Transverse colon (tissue), 4 donors: ENCODE results near the gene GP1BB. TPM values are rescaled to one million over a fixed set of nuclear protein-coding genes. Genes with fewer than 3 reads are reported as not detected.

Source experiments
- DNase-seq: peaks from one replicate; pipeline ENCODE4 v3.0.0-alpha.2; 2019
- H3K27ac ChIP-seq, 4 donors: fragments of 200-600 bp; sonication (generic); 2 replicates each; pipeline ENCODE4 v1.5.1; 2016 to 2018; ENCODE audit warnings: inconsistent platforms in 4 of 4
- H3K27me3 ChIP-seq: fragments of 200-600 bp; sonication (generic); 2 replicates; pipeline ENCODE4 v1.5.1; 2017; ENCODE audit warnings: inconsistent platforms
- H3K36me3 ChIP-seq, 4 donors: fragments of 200-600 bp; sonication (generic); 2 replicates each; pipeline ENCODE4 v1.5.1; 2017 to 2019; ENCODE audit warnings: inconsistent platforms in 4 of 4
- H3K4me1 ChIP-seq, 4 donors: fragments of 200-600 bp; sonication (generic); 2 replicates each; pipeline ENCODE4 v1.5.1; 2017 to 2020; ENCODE audit warnings: inconsistent platforms in 4 of 4
- H3K4me3 ChIP-seq, 4 donors: fragments of 200-600 bp; sonication (generic); 1 replicate in 1 of 4; 2 replicates in 3 of 4; pipeline versions ENCODE4 v1.5.1 to v1.6.1; 2017 to 2019; ENCODE audit warnings: inconsistent platforms in 4 of 4
- H3K9me3 ChIP-seq, 2 donors: fragments of 200-600 bp; sonication (generic); 2 replicates each; pipeline ENCODE4 v1.5.1; 2017 to 2019; ENCODE audit warnings: inconsistent platforms in 2 of 2
- EP300 ChIP-seq: sonication (generic); formaldehyde crosslinking; IDR thresholded peaks from one replicate; pipeline ENCODE4 v1.6.1; 2017; ENCODE audit warnings: antibody characterized with exemption, low read depth
- POLR2A ChIP-seq: fragments of 450-650 bp; IDR thresholded peaks from one replicate; pipeline ENCODE4 v1.6.1; 2016; ENCODE audit warnings: antibody characterized with exemption, mild to moderate bottlenecking, moderate library complexity
- POLR2AphosphoS5 ChIP-seq, 3 donors: sonication (generic); formaldehyde crosslinking; IDR thresholded peaks; one replicate each; pipeline ENCODE4 v1.6.1; 2016; ENCODE audit warnings: antibody characterized with exemption in 3 of 3
- WGBS, 2 donors: methylation state at CpG; one replicate each; pipeline ENCODE4 v1.1.5; 2018; ENCODE audit warnings: low coverage in 1 of 2; 5-methylcytosine and 5-hydroxymethylcytosine counted together
- in situ Hi-C, 4 donors: fragments of 200-750 bp; cut with MboI; loops; one replicate each; pipeline versions ENCODE4 v1.15.0 to v1.15.1; 2017; ENCODE audit warnings: low sequenced_read_pairs in 3 of 4, low pct_ligation_motif_present in 1 of 4, low pct_unique_long_range_greater_than_20kb in 1 of 4
- intact Hi-C: fragments of 100-400 bp; cut with DNase I; formaldehyde crosslinking; loops from one replicate; pipeline ENCODE4 v1.15.1; 2023; ENCODE audit warnings: low total_unique reads
- total RNA-seq, 4 donors: library from RNA; depleted of rRNA; stranded (reverse); fragments of >200 nt; gene quantifications; one replicate each; pipeline ENCODE4 v1.1.0, GENCODE V29; 2016
- TF ChIP-seq, protein P1 (sequence below), 5 experiments: fragments of 200-600 bp in 3 of 5; fragments of 450-650 bp in 2 of 5; sonication (generic) in 3 of 5; IDR thresholded peaks; 1 replicate in 2 of 5; 2 replicates in 3 of 5; pipeline ENCODE4 v1.5.1; 2016 to 2017; ENCODE audit warnings: antibody characterized with exemption in 5 of 5, inconsistent platforms in 3 of 5, mild to moderate bottlenecking in 2 of 5, moderate library complexity in 1 of 5

The GP1BB gene
- 10 to 100 TPM in 1 of 4 donors, 1 to 10 TPM in 2, under 1 TPM in 1; 0.41 to 10.3 (median 1.8) TPM for total RNA-seq

DNA sequence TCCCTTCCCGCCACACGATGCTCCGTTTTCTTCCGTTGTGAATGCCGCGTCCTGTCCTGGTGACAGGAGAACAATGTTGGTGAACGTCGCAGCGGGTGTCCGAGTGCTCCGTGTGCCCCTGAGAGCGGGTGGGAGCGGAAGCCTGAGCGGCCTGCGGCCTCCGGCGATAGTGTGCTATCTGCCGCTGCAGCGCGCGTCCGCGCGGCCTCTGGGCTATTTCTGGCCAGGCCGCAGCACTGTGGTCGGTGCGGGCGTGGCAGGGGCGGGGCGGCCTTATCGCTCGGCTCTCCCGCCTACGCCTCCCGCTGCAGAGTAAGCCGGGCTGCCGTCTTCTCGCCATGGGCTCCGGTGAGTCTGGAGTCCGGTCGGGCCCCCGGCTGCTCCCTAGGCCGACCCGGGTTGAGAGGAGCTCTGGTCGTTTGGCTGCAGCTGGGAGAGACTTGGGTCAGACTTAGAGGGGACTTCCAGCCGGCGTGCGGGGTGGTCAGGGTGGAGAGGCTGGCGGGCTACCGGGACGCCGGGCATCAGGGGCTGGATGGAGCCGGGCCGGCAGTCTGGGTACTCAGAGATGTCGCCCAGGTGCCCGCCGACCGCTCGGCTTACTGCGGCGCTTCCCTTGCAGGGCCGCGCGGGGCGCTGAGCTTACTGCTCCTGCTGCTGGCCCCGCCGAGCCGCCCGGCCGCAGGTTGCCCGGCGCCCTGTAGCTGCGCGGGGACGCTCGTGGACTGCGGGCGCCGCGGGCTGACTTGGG is at the start of gene GP1BB:
Gene GP1BB, plus strand, starts transcription at position 308 of the 751 bp plus-strand sequence. Its CDS starts 31 bp downstream, at position 339.
- DNase-seq: peak; percentile 37
- peak within 1 kb of the TSS in 2 of 4 donors; percentile 9 to 30 for H3K4me3 ChIP-seq
- TF ChIP-seq, protein P1, sequence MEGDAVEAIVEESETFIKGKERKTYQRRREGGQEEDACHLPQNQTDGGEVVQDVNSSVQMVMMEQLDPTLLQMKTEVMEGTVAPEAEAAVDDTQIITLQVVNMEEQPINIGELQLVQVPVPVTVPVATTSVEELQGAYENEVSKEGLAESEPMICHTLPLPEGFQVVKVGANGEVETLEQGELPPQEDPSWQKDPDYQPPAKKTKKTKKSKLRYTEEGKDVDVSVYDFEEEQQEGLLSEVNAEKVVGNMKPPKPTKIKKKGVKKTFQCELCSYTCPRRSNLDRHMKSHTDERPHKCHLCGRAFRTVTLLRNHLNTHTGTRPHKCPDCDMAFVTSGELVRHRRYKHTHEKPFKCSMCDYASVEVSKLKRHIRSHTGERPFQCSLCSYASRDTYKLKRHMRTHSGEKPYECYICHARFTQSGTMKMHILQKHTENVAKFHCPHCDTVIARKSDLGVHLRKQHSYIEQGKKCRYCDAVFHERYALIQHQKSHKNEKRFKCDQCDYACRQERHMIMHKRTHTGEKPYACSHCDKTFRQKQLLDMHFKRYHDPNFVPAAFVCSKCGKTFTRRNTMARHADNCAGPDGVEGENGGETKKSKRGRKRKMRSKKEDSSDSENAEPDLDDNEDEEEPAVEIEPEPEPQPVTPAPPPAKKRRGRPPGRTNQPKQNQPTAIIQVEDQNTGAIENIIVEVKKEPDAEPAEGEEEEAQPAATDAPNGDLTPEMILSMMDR (IDR thresholded peaks at IDR 0.05): peak in 1 of 5 experiments; percentile 13
- no peak for TF ChIP-seq POLR2A
- intact Hi-C loops (no loop called here), in situ Hi-C loops (no loop called here)
- 21% methylated on average over 76 of the region's 80 CpGs; no CpG with 5 or more reads in 1 of the 2 donors for WGBS, 2 donors
- H3K4me1 ChIP-seq: peaks cover 0 to 20% (median 17%) of the 10 kb centered on the region in 4 donors
- H3K9me3 ChIP-seq: no peaks in the 10 kb centered on the region
- H3K36me3 ChIP-seq: no peaks in the 10 kb centered on the region
- H3K27ac ChIP-seq: no peak within 1 kb of the TSS
- H3K27me3 ChIP-seq: peaks cover 71% of the 10 kb centered on the region

DNA sequence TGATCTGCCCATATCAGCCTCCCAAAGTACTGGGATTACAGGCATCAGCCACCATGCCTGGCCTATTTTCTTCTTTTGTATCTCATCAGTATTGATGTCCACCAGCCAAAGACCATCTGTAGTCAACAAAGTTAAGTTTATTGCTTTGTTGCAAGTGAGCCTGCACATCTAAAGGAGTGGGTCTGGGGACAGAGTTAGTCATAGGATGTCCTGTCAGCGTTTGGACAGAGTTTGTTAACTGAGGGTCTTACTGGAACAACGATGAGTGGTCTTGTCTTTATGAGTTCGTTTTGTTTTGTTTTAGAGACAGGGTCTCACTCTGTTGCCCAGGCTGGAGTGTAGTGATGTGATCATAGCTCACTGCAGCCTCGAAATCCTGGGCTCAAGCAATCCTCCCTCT is 49.7 kb upstream of the GP1BB start:
- WGBS, 2 donors: 56 to 100% methylated on average over 1 to 4 of the region's 4 CpGs
- Histone ChIP-seq H3K9me3 (no peaks in the 10 kb centered on the region), H3K27me3 (peaks cover 6% of the 10 kb centered on the region), H3K4me3 (no peak overlapping the region), H3K4me1 (no peaks in the 10 kb centered on the region), H3K36me3 (no peaks in the 10 kb centered on the region), H3K27ac (no peak overlapping the region)
- DNase-seq: no peak
- in situ Hi-C loops (no loop called here), intact Hi-C loops (no loop called here)
- TF ChIP-seq POLR2A: no peak
- TF ChIP-seq, protein P1 (IDR thresholded peaks at IDR 0.05): no peak
- no peak for TF ChIP-seq EP300
- no peak for TF ChIP-seq POLR2AphosphoS5 (IDR thresholded peaks at IDR 0.05)

DNA sequence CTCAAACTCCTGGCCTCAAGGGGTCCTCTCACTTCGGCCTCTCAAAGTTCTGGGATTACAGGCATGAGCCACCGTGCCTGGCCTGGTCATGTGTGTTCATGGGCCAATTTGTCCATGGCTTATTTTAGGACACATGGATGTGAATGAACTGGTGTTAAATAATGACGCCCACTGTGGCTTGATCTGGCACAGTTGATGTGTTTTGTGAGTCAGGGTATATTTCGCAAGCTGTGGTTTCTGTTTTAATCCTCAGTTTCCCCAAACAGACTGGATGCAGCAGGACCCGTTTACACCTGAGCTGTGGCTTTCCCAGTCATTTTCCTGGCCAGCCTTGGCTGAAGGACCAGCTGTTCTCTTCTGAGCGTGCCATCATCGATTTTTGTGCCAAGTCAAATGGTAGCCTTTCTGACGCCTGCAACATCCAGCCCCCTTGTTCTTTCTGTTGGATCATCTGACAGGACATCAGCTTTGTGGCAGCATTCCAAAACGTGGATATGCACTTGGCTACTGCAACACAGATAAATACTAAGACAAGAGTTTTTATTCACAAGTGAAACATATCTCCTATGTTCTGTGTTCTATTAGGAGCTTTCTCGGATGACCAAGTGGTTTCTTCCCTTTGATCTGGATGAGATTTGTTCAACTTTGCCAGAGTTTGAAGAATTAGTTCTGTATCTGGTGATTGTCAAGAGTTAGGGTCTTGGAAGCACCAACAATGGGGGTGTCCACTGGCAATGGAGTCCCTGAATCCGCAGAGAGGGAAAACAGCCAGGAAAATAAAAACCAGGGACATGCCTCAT is 49.0 kb upstream of the GP1BB start:
- Histone ChIP-seq H3K4me3 (no peak overlapping the region), H3K27ac (no peak overlapping the region), H3K27me3 (peaks cover 6% of the 10 kb centered on the region), H3K36me3 (no peaks in the 10 kb centered on the region), H3K4me1 (no peaks in the 10 kb centered on the region), H3K9me3 (no peaks in the 10 kb centered on the region)
- TF ChIP-seq POLR2AphosphoS5 (IDR thresholded peaks at IDR 0.05): no peak
- TF ChIP-seq, protein P1 (IDR thresholded peaks at IDR 0.05): no peak
- TF ChIP-seq POLR2A: no peak
- no peak for TF ChIP-seq EP300
- WGBS, 2 donors: 67 to 71% methylated on average over 3 to 11 of the region's 11 CpGs
- DNase-seq: no peak
- in situ Hi-C loops: no loop called here
- intact Hi-C loops: no loop called here

DNA sequence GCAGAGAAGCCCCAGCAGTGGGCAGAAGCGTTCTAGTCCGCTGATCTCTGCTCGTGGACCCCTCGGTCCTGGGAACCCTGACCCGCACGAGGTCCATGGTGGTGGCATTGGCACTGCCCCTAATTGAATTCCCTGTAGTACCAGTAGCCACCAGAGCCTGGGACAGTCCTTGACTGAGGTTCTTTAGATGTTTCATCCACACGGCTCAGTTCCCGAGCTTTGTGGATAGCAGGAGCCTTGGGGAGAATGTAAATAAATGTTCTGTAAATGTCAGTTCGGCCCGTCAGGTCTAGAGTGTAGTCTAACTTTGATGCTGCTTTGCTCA is 48.4 kb upstream of the GP1BB start:
- H3K9me3 ChIP-seq: no peaks in the 10 kb centered on the region
- in situ Hi-C loops (no loop called here), intact Hi-C loops (no loop called here)
- H3K36me3 ChIP-seq: no peaks in the 10 kb centered on the region
- DNase-seq: no peak
- 77 to 78% methylated on average over 7 to 10 of the region's 10 CpGs for WGBS, 2 donors
- no peaks in the 10 kb centered on the region for H3K4me1 ChIP-seq
- H3K27me3 ChIP-seq: peaks cover 10% of the 10 kb centered on the region
- TF ChIP-seq POLR2A (no peak), EP300 (no peak), POLR2AphosphoS5 (IDR thresholded peaks at IDR 0.05) (no peak)
- TF ChIP-seq, protein P1 (IDR thresholded peaks at IDR 0.05): no peak
- H3K4me3 ChIP-seq: no peak overlapping the region
- H3K27ac ChIP-seq: no peak overlapping the region
